ENCODE results near the gene FBXO31. TPM values are rescaled to one million over a fixed set of nuclear protein-coding genes. Genes with fewer than 3 reads are reported as not detected.

FBXO31 gene
- total RNA-seq, 1 donor from 2014 or later: 30.6 TPM

GRCh38 chr16:87410530-87410929 is 27.0 kb upstream of the FBXO31 start:
- H3K27ac Mint-ChIP-seq (ENCODE audit: unreplicated experiment): no peak overlapping the region
- DNase-seq (ENCODE audit: low spot score): peak; percentile 90

GRCh38 chr16:87409781-87410180 is 26.2 kb upstream of the FBXO31 start:
- H3K36me3 Mint-ChIP-seq (ENCODE audit: low read depth): peaks cover 35% of the 10 kb centered on the region
- H3K27ac Mint-ChIP-seq (ENCODE audit: unreplicated experiment): no peak overlapping the region
- H3K4me1 Mint-ChIP-seq (ENCODE audit: low read depth): peaks cover 14% of the 10 kb centered on the region
- H3K9me3 Mint-ChIP-seq (ENCODE audit: low read depth): no peaks in the 10 kb centered on the region
- TF ChIP-seq, protein P1, sequence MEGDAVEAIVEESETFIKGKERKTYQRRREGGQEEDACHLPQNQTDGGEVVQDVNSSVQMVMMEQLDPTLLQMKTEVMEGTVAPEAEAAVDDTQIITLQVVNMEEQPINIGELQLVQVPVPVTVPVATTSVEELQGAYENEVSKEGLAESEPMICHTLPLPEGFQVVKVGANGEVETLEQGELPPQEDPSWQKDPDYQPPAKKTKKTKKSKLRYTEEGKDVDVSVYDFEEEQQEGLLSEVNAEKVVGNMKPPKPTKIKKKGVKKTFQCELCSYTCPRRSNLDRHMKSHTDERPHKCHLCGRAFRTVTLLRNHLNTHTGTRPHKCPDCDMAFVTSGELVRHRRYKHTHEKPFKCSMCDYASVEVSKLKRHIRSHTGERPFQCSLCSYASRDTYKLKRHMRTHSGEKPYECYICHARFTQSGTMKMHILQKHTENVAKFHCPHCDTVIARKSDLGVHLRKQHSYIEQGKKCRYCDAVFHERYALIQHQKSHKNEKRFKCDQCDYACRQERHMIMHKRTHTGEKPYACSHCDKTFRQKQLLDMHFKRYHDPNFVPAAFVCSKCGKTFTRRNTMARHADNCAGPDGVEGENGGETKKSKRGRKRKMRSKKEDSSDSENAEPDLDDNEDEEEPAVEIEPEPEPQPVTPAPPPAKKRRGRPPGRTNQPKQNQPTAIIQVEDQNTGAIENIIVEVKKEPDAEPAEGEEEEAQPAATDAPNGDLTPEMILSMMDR (IDR thresholded peaks at IDR 0.05): no peak
- H3K27me3 Mint-ChIP-seq (ENCODE audit: low read depth): no peaks in the 10 kb centered on the region
- no peak overlapping the region for H3K4me3 Mint-ChIP-seq (ENCODE audit: unreplicated experiment)
- peak; percentile 42 for DNase-seq (ENCODE audit: low spot score)

More at GRCh38 chr16:87410530-87410929, 27.0 kb upstream of the FBXO31 start:
- peaks cover 34% of the 10 kb centered on the region for H3K36me3 Mint-ChIP-seq (ENCODE audit: low read depth)
- H3K27me3 Mint-ChIP-seq (ENCODE audit: low read depth): no peaks in the 10 kb centered on the region
- TF ChIP-seq, protein P1 (IDR thresholded peaks at IDR 0.05): no peak
- no peaks in the 10 kb centered on the region for H3K9me3 Mint-ChIP-seq (ENCODE audit: low read depth)
- H3K4me1 Mint-ChIP-seq (ENCODE audit: low read depth): peaks cover 14% of the 10 kb centered on the region
- H3K4me3 Mint-ChIP-seq (ENCODE audit: unreplicated experiment): no peak overlapping the region

DNA sequence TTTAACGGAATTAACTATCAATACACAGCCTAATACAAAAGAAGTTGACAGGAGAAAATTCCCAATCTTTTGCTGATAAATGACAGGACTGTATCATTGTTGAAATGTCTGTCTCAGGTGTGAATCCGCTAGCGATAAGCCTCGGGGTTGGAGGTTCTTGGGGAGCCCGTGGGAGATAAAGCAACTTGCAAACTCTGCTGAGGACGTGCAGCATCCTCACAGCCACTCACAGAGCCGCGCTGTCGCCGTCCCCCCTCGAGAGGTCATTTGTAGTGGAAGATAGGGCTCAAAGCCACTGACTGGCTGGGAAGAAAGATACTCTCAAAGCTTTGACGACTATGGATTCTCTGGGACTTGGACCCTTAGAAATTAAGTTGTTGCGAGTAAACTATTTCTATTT is 25.6 kb upstream of the FBXO31 start:
- H3K4me3 Mint-ChIP-seq (ENCODE audit: unreplicated experiment): no peak overlapping the region
- TF ChIP-seq, protein P1 (IDR thresholded peaks at IDR 0.05): no peak
- no peak overlapping the region for H3K27ac Mint-ChIP-seq (ENCODE audit: unreplicated experiment)
- peaks cover 14% of the 10 kb centered on the region for H3K4me1 Mint-ChIP-seq (ENCODE audit: low read depth)
- peak; percentile 40 for DNase-seq (ENCODE audit: low spot score)
- peaks cover 32% of the 10 kb centered on the region for H3K36me3 Mint-ChIP-seq (ENCODE audit: low read depth)
- no peaks in the 10 kb centered on the region for H3K9me3 Mint-ChIP-seq (ENCODE audit: low read depth)
- no peaks in the 10 kb centered on the region for H3K27me3 Mint-ChIP-seq (ENCODE audit: low read depth)

DNA sequence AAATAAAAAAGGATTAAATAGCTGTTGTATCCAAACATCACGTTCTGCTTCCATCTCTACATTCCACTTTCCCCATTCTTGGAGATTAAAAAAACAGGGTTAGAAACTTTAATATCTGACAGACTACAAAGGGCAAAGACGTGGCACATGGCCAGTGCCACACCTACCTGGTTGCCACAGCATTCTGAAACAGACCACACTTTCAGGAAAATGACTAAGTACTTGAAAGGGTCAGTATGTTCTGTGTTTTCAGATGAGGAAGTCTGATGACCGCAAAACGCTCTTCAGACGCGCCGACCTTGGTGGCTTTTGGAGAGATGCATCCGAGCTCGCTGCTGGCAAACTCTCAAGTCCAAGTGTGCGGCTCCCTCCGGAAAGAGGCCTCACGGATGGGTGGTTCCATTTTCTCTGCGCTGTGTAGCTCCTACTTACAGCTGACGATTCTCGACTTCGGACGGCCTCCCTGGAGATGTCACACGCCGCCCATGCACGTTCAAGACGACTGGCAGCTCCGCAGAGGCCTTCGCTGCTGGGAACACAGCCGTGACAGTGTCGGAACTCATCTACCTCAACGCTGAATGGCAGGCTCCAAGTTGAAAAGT is 24.0 kb upstream of the FBXO31 start:
- Mint-ChIP-seq H3K27ac (ENCODE audit: unreplicated experiment) (peak overlapping the region; percentile 1), H3K27me3 (ENCODE audit: low read depth) (no peaks in the 10 kb centered on the region), H3K4me3 (ENCODE audit: unreplicated experiment) (no peak overlapping the region), H3K36me3 (ENCODE audit: low read depth) (peaks cover 35% of the 10 kb centered on the region), H3K4me1 (ENCODE audit: low read depth) (peaks cover 14% of the 10 kb centered on the region), H3K9me3 (ENCODE audit: low read depth) (no peaks in the 10 kb centered on the region)
- DNase-seq (ENCODE audit: low spot score): peak; percentile 84
- TF ChIP-seq, protein P1 (IDR thresholded peaks at IDR 0.05): no peak

DNA sequence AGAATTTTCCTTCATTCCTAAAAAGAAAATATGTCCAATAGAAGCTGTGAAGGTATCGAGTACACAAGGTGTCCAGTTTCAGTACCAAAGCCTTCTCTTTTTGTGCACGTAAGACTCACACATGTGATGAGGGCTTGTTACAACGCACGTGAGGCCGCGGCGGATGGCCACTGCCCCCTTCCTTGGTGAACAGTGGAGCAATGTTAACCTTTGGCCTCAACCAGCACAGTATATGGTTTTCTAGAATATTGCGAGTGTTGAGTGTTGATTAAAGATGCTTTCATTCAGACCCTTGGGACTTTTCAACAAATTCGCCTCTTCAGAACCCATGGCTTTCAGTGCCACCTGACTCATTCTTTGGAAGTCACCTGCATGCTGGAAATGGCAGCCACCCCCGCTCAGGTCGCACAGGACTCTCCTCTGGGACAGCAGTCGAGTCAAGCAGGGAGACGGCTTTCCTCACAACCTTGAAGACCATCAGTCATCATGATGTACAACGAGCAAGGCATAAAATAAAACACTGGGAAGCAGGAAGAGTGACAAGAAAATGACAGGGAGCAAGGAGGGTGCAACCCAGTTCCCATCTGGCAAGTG is 23.0 kb upstream of the FBXO31 start:
- H3K4me1 Mint-ChIP-seq (ENCODE audit: low read depth): peaks cover 14% of the 10 kb centered on the region
- H3K27me3 Mint-ChIP-seq (ENCODE audit: low read depth): no peaks in the 10 kb centered on the region
- TF ChIP-seq, protein P1 (IDR thresholded peaks at IDR 0.05): no peak
- H3K4me3 Mint-ChIP-seq (ENCODE audit: unreplicated experiment): no peak overlapping the region
- peak; percentile 43 for DNase-seq (ENCODE audit: low spot score)
- peak overlapping the region; percentile 43 for H3K27ac Mint-ChIP-seq (ENCODE audit: unreplicated experiment)
- peaks cover 32% of the 10 kb centered on the region for H3K36me3 Mint-ChIP-seq (ENCODE audit: low read depth)
- H3K9me3 Mint-ChIP-seq (ENCODE audit: low read depth): no peaks in the 10 kb centered on the region
